Measurements from ENCODE around the gene JUP. TPM values are rescaled to one million over a fixed set of nuclear protein-coding genes. Genes with fewer than 3 reads are reported as not detected.
A peak's percentile ranks its signal among the peaks of the same experiment; 100 is the strongest.

The JUP gene
- total and polyA plus RNA-seq, 2 of the 13 experiments (the other 11 are each of a cell fraction or from before 2014, with no cell fraction given) = 12.1 to 20.6 TPM

DNA sequence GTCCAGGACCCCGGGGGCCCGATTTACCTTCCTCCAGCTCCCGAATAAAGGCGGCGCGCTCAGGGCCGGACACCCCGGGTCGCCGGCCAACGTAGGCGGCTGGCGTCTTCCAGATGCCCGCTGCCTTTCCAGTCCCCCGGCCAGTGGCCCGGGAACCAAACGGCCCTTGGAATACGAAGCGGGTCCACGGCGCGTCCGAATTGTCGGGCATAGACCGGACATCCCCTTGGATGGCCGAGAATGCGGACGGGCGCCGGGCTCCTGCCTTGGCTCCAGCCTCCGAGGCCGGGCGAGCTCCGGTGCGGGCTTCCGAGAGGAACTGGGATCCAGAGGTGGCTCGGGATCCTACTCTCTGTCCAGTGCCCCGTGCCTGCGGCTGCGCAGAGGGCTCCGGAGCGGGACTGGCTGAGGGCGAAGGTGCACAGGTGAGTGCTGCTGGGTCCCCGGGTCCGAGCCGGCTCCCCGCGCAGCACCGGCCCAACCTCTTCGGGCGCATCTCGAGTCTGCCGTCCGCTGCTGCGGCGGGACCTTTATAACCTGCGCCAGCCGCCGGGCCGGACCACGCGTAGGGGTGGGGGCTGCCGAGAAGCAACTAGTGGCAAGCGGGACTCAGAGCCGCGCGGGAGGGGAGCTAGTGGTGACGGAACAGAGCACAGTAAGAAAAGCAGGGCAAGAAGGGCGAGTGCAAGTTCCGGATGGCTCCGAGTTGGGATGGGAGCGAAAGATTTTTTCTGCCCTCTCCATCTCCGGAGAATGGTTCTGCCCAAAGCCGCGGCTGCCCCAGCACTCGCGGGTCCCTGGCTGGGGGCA is 52.2 kb downstream of the JUP start, which contains the start of gene HAP1 (continued):
- TF ChIP-seq, protein P1, sequence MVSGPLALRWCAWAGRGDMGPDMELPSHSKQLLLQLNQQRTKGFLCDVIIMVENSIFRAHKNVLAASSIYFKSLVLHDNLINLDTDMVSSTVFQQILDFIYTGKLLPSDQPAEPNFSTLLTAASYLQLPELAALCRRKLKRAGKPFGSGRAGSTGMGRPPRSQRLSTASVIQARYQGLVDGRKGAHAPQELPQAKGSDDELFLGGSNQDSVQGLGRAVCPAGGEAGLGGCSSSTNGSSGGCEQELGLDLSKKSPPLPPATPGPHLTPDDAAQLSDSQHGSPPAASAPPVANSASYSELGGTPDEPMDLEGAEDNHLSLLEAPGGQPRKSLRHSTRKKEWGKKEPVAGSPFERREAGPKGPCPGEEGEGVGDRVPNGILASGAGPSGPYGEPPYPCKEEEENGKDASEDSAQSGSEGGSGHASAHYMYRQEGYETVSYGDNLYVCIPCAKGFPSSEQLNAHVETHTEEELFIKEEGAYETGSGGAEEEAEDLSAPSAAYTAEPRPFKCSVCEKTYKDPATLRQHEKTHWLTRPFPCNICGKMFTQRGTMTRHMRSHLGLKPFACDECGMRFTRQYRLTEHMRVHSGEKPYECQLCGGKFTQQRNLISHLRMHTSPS (CRISPR knock-in tag; IDR thresholded peaks at IDR 0.05; ENCODE audit: low read depth) = no peak
- TF ChIP-seq RELA (CRISPR knock-in tag; IDR thresholded peaks at IDR 0.05) (no peak), NFE2 (CRISPR knock-in tag; IDR thresholded peaks at IDR 0.05) (no peak), ZNF274 (CRISPR knock-in tag; IDR thresholded peaks at IDR 0.05) (peak; percentile 51; the same call in 1 of the 2 replicates), XBP1 (CRISPR knock-in tag; IDR thresholded peaks at IDR 0.05) (no peak), NCOA2 (CRISPR knock-in tag; IDR thresholded peaks at IDR 0.05) (0 out of 2 replicates have a peak, but pooled peaks have one; percentile 13), TEAD2 (CRISPR knock-in tag; IDR thresholded peaks at IDR 0.05) (no peak), HNF4A (CRISPR knock-in tag; IDR thresholded peaks at IDR 0.05) (no peak), ZNF3 (CRISPR knock-in tag; IDR thresholded peaks at IDR 0.05) (0 out of 2 replicates have a peak, but pooled peaks have one; percentile 52), NONO (IDR thresholded peaks at IDR 0.05) (no peak), NONO (CRISPR knock-in tag; conservative IDR thresholded peaks at IDR 0.05) (peak; percentile 69; the same call in 1 of the 2 replicates), ZC3H13 (CRISPR knock-in tag; IDR thresholded peaks at IDR 0.05) (no peak), ZNF549 (CRISPR knock-in tag; IDR thresholded peaks at IDR 0.05) (no peak), ZNF180 (CRISPR knock-in tag; IDR thresholded peaks at IDR 0.05; ENCODE audit: borderline replicate concordance, low read depth) (0 out of 2 replicates have a peak, but pooled peaks have one; percentile 81)
- TF ChIP-seq, protein P2, sequence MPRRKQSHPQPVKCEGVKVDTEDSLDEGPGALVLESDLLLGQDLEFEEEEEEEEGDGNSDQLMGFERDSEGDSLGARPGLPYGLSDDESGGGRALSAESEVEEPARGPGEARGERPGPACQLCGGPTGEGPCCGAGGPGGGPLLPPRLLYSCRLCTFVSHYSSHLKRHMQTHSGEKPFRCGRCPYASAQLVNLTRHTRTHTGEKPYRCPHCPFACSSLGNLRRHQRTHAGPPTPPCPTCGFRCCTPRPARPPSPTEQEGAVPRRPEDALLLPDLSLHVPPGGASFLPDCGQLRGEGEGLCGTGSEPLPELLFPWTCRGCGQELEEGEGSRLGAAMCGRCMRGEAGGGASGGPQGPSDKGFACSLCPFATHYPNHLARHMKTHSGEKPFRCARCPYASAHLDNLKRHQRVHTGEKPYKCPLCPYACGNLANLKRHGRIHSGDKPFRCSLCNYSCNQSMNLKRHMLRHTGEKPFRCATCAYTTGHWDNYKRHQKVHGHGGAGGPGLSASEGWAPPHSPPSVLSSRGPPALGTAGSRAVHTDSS (CRISPR knock-in tag; conservative IDR thresholded peaks at IDR 0.05) = no peak
- TF ChIP-seq, protein P3, sequence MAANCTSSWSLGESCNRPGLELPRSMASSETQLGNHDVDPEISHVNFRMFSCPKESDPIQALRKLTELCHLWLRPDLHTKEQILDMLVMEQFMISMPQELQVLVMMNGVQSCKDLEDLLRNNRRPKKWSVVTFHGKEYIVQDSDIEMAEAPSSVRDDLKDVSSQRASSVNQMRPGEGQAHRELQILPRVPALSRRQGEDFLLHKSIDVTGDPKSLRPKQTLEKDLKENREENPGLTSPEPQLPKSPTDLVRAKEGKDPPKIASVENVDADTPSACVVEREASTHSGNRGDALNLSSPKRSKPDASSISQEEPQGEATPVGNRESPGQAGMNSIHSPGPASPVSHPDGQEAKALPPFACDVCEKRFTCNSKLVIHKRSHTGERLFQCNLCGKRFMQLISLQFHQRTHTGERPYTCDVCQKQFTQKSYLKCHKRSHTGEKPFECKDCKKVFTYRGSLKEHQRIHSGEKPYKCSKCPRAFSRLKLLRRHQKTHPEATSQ (CRISPR knock-in tag; IDR thresholded peaks at IDR 0.05; ENCODE audit: borderline replicate concordance) = 0 out of 2 replicates have a peak, but pooled peaks have one; percentile 1
- TF ChIP-seq, protein P4, sequence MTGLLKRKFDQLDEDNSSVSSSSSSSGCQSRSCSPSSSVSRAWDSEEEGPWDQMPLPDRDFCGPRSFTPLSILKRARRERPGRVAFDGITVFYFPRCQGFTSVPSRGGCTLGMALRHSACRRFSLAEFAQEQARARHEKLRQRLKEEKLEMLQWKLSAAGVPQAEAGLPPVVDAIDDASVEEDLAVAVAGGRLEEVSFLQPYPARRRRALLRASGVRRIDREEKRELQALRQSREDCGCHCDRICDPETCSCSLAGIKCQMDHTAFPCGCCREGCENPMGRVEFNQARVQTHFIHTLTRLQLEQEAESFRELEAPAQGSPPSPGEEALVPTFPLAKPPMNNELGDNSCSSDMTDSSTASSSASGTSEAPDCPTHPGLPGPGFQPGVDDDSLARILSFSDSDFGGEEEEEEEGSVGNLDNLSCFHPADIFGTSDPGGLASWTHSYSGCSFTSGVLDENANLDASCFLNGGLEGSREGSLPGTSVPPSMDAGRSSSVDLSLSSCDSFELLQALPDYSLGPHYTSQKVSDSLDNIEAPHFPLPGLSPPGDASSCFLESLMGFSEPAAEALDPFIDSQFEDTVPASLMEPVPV (CRISPR knock-in tag; IDR thresholded peaks at IDR 0.05) = peak; percentile 23; the same call in 1 of the 2 replicates
- TF ChIP-seq, protein P5, sequence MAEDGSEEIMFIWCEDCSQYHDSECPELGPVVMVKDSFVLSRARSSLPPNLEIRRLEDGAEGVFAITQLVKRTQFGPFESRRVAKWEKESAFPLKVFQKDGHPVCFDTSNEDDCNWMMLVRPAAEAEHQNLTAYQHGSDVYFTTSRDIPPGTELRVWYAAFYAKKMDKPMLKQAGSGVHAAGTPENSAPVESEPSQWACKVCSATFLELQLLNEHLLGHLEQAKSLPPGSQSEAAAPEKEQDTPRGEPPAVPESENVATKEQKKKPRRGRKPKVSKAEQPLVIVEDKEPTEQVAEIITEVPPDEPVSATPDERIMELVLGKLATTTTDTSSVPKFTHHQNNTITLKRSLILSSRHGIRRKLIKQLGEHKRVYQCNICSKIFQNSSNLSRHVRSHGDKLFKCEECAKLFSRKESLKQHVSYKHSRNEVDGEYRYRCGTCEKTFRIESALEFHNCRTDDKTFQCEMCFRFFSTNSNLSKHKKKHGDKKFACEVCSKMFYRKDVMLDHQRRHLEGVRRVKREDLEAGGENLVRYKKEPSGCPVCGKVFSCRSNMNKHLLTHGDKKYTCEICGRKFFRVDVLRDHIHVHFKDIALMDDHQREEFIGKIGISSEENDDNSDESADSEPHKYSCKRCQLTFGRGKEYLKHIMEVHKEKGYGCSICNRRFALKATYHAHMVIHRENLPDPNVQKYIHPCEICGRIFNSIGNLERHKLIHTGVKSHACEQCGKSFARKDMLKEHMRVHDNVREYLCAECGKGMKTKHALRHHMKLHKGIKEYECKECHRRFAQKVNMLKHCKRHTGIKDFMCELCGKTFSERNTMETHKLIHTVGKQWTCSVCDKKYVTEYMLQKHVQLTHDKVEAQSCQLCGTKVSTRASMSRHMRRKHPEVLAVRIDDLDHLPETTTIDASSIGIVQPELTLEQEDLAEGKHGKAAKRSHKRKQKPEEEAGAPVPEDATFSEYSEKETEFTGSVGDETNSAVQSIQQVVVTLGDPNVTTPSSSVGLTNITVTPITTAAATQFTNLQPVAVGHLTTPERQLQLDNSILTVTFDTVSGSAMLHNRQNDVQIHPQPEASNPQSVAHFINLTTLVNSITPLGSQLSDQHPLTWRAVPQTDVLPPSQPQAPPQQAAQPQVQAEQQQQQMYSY (CRISPR knock-in tag; IDR thresholded peaks at IDR 0.05) = peak; percentile 41; the same call in 1 of the 2 replicates
